Peyer's patch (tissue), 4 donors: ENCODE data around the gene SPON1. TPM values are rescaled to one million over a fixed set of nuclear protein-coding genes. Genes with fewer than 3 reads are reported as not detected.

Source experiments
- DNase-seq, 3 donors: peaks; one replicate each; pipeline ENCODE4 v3.0.0-alpha.2; 2017 to 2019
- H3K27ac ChIP-seq, 4 donors: fragments of 200-600 bp; sonication (generic); one replicate each; pipeline ENCODE4 v1.5.1; 2016 to 2019
- H3K27me3 ChIP-seq, 2 donors: fragments of 200-600 bp; sonication (generic); one replicate each; pipeline ENCODE4 v1.5.1; 2019
- H3K36me3 ChIP-seq, 3 donors: fragments of 200-600 bp; sonication (generic); one replicate each; pipeline ENCODE4 v1.5.1; 2016 to 2019
- H3K4me1 ChIP-seq, 4 donors: fragments of 200-600 bp; sonication (generic); one replicate each; pipeline ENCODE4 v1.5.1; 2016 to 2019
- H3K4me3 ChIP-seq, 4 donors: fragments of 200-600 bp; sonication (generic); 1 replicate in 3 of 4; 2 replicates in 1 of 4; pipeline ENCODE4 v1.5.1; 2016 to 2019; ENCODE audit warnings: mild to moderate bottlenecking in 1 of 4
- H3K9me3 ChIP-seq, 4 donors: fragments of 200-600 bp; sonication (generic); one replicate each; pipeline ENCODE4 v1.5.1; 2016 to 2019; ENCODE audit warnings: mild to moderate bottlenecking in 1 of 4
- POLR2A ChIP-seq, 2 donors: fragments of 450-650 bp; IDR thresholded peaks; one replicate each; pipeline ENCODE4 v1.5.1; 2017; ENCODE audit warnings: antibody characterized with exemption in 2 of 2, mild to moderate bottlenecking in 2 of 2, moderate library complexity in 2 of 2
- small RNA-seq, 2 donors: library from RNA; depleted of rRNA; stranded (forward); fragments of <200 nt; gene quantifications; one replicate each; pipeline ENCODE3, GENCODE V24; 2016
- total RNA-seq, 4 donors: library from RNA; depleted of rRNA; stranded (reverse); fragments of >200 nt; gene quantifications; one replicate each; pipeline ENCODE4 v1.1.0, GENCODE V29; 2016
- TF ChIP-seq, protein P1 (sequence below), 6 experiments: fragments of 450-650 bp in 4 of 6; fragments of 200-600 bp in 2 of 6; sonication (generic) in 1 of 6; IDR thresholded peaks; one replicate each; pipeline ENCODE4 v1.5.1; 2017 to 2019; ENCODE audit warnings: antibody characterized with exemption in 6 of 6, mild to moderate bottlenecking in 3 of 6, moderate library complexity in 1 of 6

SPON1 gene
- total RNA-seq, 4 donors from 2014 or later = 26.4 to 53.8 (median 48.3) TPM

DNA sequence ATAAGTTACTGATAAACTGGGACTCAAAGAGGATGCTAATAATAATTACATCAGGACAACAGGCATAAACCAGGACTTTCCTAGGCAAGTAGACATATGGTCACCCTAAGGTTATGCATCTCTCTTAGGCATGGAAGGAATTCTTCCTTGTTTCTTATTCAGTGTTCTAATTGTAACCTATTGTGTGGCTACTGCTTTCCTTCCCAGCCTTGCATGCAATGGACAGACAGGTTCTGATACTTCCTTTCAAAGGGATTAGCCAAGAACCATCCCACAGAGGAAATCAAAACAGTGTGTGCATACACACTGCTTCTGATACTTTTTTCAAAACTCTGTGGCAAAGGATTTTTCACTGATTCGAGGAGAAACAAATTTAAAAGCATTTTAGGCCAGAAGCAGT lies 348.2 kb downstream of the SPON1 start:
- no peaks in the 10 kb centered on the region for H3K9me3 ChIP-seq
- H3K4me1 ChIP-seq = peaks cover 0 to 27% (median 6%) of the 10 kb centered on the region in 4 donors
- no peak overlapping the region for H3K27ac ChIP-seq
- no peaks in the 10 kb centered on the region for H3K27me3 ChIP-seq
- H3K4me3 ChIP-seq = no peak overlapping the region
- no peaks in the 10 kb centered on the region for H3K36me3 ChIP-seq
- no peak for DNase-seq
- TF ChIP-seq, protein P1, sequence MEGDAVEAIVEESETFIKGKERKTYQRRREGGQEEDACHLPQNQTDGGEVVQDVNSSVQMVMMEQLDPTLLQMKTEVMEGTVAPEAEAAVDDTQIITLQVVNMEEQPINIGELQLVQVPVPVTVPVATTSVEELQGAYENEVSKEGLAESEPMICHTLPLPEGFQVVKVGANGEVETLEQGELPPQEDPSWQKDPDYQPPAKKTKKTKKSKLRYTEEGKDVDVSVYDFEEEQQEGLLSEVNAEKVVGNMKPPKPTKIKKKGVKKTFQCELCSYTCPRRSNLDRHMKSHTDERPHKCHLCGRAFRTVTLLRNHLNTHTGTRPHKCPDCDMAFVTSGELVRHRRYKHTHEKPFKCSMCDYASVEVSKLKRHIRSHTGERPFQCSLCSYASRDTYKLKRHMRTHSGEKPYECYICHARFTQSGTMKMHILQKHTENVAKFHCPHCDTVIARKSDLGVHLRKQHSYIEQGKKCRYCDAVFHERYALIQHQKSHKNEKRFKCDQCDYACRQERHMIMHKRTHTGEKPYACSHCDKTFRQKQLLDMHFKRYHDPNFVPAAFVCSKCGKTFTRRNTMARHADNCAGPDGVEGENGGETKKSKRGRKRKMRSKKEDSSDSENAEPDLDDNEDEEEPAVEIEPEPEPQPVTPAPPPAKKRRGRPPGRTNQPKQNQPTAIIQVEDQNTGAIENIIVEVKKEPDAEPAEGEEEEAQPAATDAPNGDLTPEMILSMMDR (IDR thresholded peaks at IDR 0.05) = no peak
- TF ChIP-seq POLR2A (IDR thresholded peaks at IDR 0.05) = no peak

DNA sequence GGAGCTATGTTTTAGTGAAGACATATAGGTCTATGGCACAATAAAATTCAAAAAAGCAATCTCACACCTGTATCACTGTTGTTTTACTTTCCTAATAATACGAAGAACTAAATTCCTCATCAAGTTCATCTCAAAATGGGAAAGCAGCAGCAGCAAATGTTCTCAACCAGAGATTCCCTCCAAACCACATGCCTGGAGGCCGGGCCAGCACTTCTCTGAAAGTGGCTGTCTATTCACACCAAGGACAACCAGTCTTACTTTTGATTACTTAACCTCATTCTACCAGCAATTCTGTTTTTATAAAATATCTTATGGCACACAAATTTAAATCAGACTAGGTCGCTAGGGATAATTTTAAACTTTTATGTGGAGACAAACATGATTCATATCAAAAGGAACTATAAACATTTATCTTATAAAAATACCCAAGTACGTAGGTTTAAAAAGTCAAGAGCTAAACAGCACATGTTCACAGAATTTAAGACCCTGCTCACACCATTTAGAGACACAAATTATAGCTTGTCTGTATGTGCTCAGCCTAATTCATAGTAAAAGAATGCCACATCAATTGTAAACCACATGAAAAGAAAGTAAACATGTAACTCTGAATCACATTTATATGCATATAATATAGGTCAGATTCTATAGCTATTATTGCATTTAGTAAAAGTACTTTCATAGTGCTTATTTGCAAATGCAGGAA lies 350.4 kb downstream of the SPON1 start:
- Histone ChIP-seq H3K36me3 (no peaks in the 10 kb centered on the region), H3K4me1 (peaks cover 0 to 26% (median 6%) of the 10 kb centered on the region in 4 donors), H3K27ac (peak overlapping the region in 1 of 4 donors; percentile 51), H3K4me3 (no peak overlapping the region), H3K27me3 (no peaks in the 10 kb centered on the region), H3K9me3 (no peaks in the 10 kb centered on the region)
- no peak for TF ChIP-seq POLR2A (IDR thresholded peaks at IDR 0.05)
- TF ChIP-seq, protein P1 (IDR thresholded peaks at IDR 0.05) = no peak
- DNase-seq = no peak

DNA sequence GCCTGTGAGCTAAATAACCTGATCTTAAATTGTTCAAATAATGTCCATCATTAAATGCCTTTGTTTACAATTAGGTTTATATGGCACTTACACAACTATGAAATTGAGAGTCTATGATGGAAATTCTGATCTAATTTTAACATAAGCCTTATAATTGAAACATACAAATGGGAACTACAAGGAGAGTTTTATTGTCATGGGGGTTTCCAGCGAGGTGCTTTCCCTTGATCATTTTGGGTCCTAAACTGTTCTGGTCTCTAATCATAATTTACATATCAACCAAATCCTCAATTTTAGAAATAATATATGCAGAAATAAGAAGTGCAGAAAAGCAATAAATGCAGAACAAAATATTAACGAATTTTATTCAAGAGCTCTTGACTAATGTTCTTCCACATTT lies 351.6 kb downstream of the SPON1 start:
- H3K9me3 ChIP-seq = no peaks in the 10 kb centered on the region
- peaks cover 0 to 19% (median 7%) of the 10 kb centered on the region in 4 donors for H3K4me1 ChIP-seq

DNA sequence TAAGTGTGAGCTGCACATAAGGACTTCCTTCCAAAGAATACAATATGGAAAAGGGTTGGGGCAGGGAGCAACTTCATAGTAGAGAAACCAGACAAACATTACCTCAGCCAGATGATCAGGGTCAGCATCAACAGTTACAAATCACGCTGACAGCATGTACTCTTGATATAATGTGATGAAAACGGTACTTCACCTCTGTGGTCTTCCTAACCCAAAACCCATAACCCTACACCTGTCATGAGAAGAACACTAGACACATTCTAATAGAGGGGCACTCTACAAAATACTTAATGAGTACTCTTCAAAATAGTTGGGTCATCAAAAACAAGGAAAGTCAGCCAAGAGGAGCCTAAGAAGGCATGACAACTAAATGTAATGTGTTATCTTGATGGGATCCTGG lies 352.6 kb downstream of the SPON1 start:
- H3K27me3 ChIP-seq = no peaks in the 10 kb centered on the region
- H3K4me1 ChIP-seq = peaks cover 0 to 9% (median 4%) of the 10 kb centered on the region in 4 donors
- H3K36me3 ChIP-seq = no peaks in the 10 kb centered on the region
- H3K9me3 ChIP-seq = no peaks in the 10 kb centered on the region
- peak overlapping the region in 1 of 4 donors; percentile 52 for H3K27ac ChIP-seq
- TF ChIP-seq, protein P1 (IDR thresholded peaks at IDR 0.05) = no peak
- TF ChIP-seq POLR2A (IDR thresholded peaks at IDR 0.05) = no peak
- no peak overlapping the region for H3K4me3 ChIP-seq
- no peak for DNase-seq

More for the DNA sequence above, 351.6 kb downstream of the SPON1 start:
- DNase-seq = no peak
- Histone ChIP-seq H3K4me3 (no peak overlapping the region), H3K27me3 (no peaks in the 10 kb centered on the region), H3K36me3 (no peaks in the 10 kb centered on the region), H3K27ac (peak overlapping the region in 1 of 4 donors; percentile 35)
- no peak for TF ChIP-seq POLR2A (IDR thresholded peaks at IDR 0.05)

Small RNA genes lying within 50 kb of the gene (small RNA-seq; reads per million reads assigned to genes)
- 0 reads per million in 2 donors for gene RNA5SP332
